ENCODE measurements around the gene LRMDA.

Gene LRMDA

GRCh38 chr10:75887992-75888680 is 456.7 kb downstream of the LRMDA start:
- DNase-seq = no peak

GRCh38 chr10:75889051-75889450 is 457.6 kb downstream of the LRMDA start:
- no peak for DNase-seq

GRCh38 chr10:75894761-75895160 is 463.3 kb downstream of the LRMDA start:
- DNase-seq = no peak

- DNase-seq = no peak
Measured at GRCh38 chr10:75895259-75895658, 463.8 kb downstream of the LRMDA start.

- DNase-seq = peak; percentile 72 to 74
Measured at GRCh38 chr10:75899816-75900390, 468.5 kb downstream of the LRMDA start.

- peak in 1 of 2 experiments; percentile 46 for DNase-seq
Measured at GRCh38 chr10:75902816-75903215, 471.4 kb downstream of the LRMDA start.

GRCh38 chr10:75904499-75905283 is 473.3 kb downstream of the LRMDA start:
- peak; percentile 21 to 38 for DNase-seq

GRCh38 chr10:75905490-75905889 is 474.1 kb downstream of the LRMDA start:
- DNase-seq = peak in 1 of 2 experiments; percentile 36

GRCh38 chr10:75910032-75910431 is 478.6 kb downstream of the LRMDA start:
- DNase-seq = peak in 1 of 2 experiments; percentile 16

GRCh38 chr10:75911426-75911825 is 480.0 kb downstream of the LRMDA start:
- DNase-seq = no peak

- no peak for DNase-seq
Measured at GRCh38 chr10:75916906-75917305, 485.5 kb downstream of the LRMDA start.

GRCh38 chr10:75919913-75920312 is 488.5 kb downstream of the LRMDA start:
- no peak for DNase-seq

- peak in 1 of 2 experiments; percentile 24 for DNase-seq
Measured at GRCh38 chr10:75922435-75922834, 491.0 kb downstream of the LRMDA start.

- no peak for DNase-seq
Measured at GRCh38 chr10:75924309-75924902, 493.0 kb downstream of the LRMDA start.

- no peak for DNase-seq
Measured at GRCh38 chr10:75925999-75926398, 494.6 kb downstream of the LRMDA start.

GRCh38 chr10:75926763-75927162 is 495.3 kb downstream of the LRMDA start:
- DNase-seq = no peak

GRCh38 chr10:75928231-75928630 is 496.8 kb downstream of the LRMDA start:
- DNase-seq = no peak

- no peak for DNase-seq
Measured at GRCh38 chr10:75929630-75930161, 498.3 kb downstream of the LRMDA start.

GRCh38 chr10:75932921-75933320 is 501.5 kb downstream of the LRMDA start:
- no peak for DNase-seq

- no peak for DNase-seq
Measured at GRCh38 chr10:75935240-75935639, 503.8 kb downstream of the LRMDA start.

GRCh38 chr10:75935650-75936400 is 504.4 kb downstream of the LRMDA start:
- DNase-seq = peak in 1 of 2 experiments; percentile 58

- no peak for DNase-seq
Measured at GRCh38 chr10:75936841-75937240, 505.4 kb downstream of the LRMDA start.

Data from NCI-H526 (cell line).